HS-27A (cell line): ENCODE results near the gene PRIM1.
A peak's percentile ranks its signal among the peaks of the same experiment; 100 is the strongest.
"Not testable (repeated sequence)": the region's sequence is repeated elsewhere in the genome, so short reads cannot be mapped to it uniquely, and the experiment has no call there.

ENCODE experiments used
- DNase-seq: peaks from one replicate; pipeline ENCODE4 v3.0.0-alpha.2; 2012; ENCODE audit warnings: low read depth, missing footprints

The PRIM1 gene

DNA sequence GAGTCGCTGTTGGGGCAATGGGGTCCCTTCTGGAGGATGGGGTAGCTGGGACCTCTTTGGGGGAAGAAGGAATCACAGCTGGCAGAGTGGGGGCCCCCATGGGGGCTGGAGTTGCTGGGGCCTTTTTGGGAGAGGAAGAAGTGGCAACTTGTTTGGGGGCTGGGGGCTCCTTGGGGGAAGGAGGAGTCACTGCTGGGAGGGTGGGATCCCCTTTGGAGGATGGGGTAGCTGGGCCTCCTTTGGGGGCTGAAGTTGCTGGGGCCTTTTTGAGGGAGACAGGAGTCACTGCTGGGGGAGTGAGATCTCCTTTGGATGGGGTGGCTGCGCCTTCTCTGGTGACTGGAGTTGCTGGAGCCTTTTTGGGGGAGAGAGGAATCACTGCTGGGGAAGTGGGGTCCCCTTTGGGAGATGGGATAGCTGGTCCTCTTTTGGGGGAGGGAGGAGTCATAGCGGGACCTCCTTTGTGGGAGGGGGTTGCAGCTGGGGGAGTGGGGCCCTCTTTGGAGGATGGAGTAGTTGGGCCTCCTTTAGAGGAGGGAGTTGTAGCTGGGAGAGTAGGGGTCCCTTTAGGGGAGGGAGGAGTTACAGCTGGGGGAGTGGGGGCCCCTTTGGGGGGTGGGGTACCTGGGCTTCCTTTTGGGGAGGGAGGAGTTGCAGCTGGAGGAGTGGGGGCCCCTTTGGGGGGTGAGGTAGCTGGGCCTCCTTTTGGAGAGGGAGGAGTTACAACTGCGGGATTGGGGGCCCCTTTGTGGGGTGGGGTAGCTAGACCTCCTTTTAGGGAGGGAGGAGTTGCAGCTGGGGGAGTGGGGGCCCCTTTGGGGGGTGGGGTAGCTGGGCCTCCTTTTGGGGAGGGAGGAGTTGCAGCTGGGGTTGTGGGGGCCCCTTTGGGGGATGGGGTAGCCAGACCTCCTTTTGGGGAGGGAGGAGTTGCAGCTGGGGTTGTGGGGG lies 34.9 kb downstream of the PRIM1 start:
- no peak for DNase-seq

DNA sequence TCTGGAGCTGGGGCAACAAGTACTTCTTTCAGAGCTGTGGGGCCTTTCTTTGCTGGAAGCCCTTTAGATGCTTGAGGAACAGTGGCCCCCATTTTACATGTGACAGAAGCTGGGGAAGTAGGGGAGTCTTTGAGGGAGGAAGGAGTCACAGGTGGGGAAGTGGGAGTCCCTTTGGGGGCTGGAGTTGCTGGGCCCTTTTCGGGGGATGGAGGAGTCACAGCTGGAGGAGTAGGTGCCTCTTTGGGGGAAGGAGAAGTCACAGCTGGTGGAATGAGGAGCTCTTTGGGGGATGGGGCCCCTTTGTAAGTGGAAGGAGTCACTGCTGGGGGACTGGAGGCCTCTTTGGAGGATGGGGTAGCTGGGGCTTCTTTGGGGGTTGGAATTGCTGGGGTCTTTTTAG lies 35.7 kb downstream of the PRIM1 start:
- DNase-seq: no peak

DNA sequence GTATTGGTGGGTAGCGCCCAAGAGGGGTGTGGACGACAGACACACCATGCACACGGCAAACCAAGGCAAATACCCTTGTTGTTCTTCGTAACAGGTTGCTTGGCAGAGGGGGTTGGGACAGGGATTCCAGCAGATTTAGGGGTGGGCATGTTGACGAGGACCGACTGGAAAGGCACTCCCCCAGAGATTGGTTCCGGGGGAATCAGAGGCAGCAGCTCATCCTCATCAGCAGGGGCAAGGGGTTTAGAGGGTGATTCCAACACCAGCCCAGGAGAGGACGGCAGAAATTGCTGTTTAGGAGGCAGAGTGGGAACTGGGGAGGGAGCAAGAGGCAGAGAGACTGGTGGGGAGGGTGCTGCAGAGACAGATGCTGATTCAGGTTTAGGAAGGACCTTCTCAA lies 36.3 kb downstream of the PRIM1 start:
- no peak for DNase-seq

DNA sequence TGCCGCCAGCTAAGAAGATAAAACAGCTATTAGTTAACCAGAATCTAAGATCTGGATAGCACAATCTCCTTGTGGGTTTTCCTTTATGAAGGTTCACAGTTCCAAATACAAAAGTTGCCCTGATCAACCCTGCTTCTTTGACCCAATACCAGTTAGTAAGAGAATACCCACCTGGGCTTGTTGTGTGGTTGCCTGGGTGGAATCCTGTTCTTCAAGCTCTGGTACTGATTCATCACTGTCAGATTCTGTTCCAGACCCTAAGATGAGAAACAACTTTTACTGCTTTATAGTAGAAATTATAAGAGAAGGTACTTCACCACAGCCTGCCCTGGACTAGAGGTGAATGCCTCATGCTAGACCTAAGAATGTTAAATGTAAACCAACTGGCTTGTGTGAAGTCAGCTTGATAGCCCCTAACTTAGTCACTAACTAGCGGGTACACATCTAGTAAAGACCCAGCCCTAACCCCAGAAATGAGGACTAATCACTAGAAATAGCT lies 37.6 kb downstream of the PRIM1 start:
- no peak for DNase-seq

DNA sequence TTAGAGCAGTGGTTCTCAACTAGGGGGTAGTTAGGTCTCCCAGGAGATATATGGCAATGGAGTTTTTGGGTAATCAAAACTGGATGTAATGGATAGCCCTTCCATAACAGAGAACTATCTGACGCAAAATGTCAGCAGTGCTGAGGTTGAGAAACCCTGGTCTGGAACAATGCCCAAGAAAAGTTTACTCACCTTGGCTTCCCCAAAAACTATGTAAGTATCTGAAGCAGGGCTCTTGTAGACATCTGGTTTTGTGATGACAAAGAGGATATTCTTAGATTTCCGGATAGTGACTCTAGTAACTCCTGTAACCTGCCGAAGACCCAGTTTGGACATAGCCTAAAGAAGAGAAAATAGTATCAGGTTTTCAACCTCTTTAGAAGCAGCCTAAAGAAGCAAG lies 38.8 kb downstream of the PRIM1 start:
- no peak for DNase-seq

DNA sequence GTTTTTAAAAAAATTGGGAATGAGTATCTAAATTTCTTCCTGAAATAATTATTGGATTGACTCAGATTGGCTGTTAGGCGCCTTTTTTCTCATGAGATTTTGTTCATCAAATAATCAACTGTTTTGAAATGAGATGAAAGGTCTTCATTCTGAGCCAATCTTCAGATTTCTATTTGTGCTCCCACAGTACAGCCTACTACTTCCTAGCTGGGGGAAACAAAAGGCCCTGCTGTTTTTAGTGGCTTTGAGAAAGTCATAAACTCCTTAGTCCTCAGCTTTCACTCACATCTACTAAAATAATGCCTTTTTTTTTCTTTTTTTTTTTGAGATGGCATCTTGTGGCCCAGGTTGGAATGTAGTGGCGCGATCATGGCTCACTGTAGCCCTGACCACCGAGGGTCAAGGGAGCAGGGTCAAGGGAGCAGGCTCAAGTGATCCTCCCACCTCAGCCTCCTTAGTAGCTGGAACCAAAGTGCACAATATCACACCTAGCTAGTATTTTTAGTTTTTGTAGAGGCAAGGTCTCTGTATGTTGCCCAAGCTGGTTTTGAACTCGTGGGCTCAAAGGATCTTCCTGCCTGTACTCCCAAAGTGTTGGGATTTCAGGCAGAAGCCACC lies 42.3 kb downstream of the PRIM1 start:
- no peak for DNase-seq

DNA sequence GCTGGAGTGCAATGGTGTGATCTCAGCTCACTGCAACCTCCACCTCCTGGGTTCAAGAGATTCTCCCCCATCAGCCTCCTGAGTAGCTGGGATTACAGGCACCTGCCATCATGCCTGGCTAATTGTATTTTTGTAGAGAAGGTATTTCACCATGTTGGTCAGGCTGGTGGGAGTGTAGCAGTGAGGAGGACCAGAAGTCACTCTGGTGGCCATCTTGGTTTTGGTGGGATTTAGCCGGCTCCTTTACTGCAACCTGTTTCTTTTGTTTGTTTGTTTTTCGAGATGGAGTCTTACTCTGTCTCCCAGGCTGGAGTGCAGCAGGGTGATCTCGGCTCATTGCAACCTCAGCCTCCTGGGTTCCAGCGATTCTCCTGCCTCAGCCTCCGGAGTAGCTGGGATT lies 47.6 kb downstream of the PRIM1 start:
- not testable (repeated sequence) for DNase-seq

DNA sequence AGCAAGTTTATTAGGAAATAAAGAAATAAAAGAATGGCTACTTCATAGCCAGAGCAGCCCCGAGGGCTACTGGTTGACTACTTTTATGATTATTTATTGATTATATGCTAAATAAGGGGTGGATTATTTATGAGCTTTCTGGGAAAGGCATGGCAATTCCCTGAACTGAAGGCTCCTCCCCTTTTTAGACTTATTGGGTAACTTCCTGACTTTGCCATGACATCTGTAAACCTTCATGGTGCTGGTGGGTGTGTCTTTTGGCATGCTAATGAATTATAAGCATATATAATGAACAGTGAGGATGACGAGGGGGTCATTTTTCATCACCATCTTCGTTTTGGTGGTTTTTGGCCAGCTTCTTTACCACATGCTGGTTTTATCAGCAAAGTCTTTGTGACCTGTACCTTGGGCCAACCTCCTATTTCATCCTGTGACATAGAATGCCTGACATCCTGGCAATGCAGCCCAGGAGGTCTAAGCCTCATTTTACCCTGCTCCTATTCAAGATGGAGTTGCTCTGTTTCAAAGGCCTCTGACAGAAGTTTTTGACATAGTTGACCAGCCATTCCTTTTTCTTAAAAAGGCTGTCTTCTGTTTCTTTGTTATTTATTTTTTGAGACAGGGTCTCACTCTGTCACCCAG lies 53.0 kb downstream of the PRIM1 start:
- DNase-seq: no peak

DNA sequence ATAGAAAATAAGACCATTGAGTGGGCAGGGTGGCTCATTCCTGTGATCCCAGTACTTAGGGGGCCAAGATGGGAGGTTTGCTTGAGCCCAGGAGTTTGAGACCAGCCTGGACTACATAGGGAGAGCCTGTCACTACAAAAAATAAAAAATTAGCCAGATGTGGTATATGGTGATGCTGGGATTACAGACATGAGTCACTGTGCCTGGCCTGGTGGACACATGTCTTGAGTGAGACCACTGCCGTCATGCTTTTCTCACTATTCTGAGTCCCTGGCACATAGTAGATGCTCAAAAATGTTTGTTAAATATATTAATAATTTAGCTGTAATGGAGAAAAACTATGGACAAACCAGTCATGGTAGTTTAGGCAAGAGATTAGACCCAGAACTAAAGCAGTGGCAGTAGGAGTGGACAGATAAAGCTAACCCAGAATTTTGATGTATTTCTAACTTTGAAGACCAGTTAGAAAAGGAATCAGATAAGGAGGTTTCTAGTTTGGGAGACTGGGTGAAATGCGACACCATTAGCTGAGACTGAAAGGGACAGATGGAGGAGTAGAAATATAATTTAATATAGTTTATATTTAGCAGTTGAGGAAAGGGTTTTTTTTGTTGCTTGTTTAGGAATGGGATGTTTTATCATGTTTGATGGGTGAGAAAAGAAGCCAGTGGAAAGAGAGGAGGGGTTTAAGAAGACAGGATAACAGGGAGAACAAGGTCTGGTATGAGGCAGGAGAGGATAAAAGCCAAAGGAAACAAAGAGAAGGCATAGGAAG lies 56.6 kb downstream of the PRIM1 start:
- no peak for DNase-seq

DNA sequence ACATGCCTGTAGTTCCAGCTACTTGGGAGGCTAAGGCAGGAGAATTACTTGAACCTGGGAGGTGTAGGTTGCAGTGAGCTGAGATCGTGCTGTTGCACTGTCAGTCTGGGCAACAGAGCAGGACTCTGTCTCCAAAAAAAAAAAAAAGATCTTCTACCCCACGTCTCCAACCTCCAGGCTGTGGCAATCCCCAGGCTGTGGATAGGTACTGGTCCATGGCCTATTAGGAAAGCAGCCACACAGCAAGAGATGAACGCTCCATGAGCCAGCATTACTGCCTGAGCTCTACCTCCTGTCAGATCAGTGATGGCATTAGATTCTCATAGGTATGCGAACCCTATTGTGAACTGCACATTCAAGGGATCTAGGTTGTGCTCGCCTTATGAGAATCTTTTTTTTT lies 58.0 kb downstream of the PRIM1 start:
- DNase-seq: no peak

DNA sequence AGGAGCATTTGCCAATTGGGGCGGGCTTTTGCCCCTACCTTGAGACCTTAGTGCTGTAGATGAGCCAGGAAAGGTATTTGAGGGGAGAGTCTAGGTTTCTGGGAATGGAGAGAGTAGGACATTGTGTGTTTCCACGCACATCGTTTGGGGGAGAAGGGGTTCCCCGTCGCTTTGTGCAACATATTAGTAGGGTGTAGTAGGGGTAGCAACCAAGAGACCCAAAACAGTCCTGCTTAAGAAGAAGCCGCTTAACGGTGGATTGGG lies 63.3 kb downstream of the PRIM1 start:
- no peak for DNase-seq

DNA sequence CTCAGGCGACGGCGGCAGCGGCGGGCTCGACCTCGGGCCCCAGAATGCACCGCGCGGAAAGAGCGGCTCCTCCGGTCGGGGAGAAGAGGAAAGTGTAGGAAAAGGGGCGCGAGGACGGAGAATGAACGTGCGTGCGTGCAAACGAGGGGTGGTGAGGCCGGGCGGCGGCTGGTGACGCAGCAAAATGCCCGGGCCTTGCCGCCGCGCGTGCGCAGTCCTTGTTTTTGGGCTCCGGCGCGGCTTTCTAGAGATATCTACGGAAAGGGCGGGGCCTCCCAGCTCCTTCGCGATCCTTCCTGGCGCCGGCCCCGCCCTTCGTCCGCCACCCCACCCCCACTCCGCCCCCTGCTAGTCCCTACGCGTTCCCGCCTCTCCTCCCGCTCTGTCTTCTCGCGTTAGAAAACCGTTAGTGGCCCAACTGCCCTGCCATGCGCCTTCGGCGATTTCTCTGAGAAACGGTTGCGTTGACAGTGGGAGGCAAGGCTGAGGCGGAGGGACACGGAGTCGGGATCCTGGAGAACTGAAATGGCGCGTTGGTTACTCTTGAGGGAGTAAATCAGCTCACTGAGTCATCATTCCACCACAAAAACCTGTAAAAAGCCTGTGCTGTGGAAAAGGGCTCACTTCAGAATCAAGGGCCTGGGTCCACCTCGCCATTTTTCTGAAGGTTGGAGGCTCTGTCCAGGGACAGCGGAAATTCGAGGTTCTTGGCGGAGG lies 63.8 kb downstream of the PRIM1 start, which contains the start of gene PTGES3:
PTGES3 (minus strand) TSS at position 156 of the 717 bp plus-strand sequence. CDS start 285 bp downstream, outside the sequence.
- peak; percentile 93 for DNase-seq

DNA sequence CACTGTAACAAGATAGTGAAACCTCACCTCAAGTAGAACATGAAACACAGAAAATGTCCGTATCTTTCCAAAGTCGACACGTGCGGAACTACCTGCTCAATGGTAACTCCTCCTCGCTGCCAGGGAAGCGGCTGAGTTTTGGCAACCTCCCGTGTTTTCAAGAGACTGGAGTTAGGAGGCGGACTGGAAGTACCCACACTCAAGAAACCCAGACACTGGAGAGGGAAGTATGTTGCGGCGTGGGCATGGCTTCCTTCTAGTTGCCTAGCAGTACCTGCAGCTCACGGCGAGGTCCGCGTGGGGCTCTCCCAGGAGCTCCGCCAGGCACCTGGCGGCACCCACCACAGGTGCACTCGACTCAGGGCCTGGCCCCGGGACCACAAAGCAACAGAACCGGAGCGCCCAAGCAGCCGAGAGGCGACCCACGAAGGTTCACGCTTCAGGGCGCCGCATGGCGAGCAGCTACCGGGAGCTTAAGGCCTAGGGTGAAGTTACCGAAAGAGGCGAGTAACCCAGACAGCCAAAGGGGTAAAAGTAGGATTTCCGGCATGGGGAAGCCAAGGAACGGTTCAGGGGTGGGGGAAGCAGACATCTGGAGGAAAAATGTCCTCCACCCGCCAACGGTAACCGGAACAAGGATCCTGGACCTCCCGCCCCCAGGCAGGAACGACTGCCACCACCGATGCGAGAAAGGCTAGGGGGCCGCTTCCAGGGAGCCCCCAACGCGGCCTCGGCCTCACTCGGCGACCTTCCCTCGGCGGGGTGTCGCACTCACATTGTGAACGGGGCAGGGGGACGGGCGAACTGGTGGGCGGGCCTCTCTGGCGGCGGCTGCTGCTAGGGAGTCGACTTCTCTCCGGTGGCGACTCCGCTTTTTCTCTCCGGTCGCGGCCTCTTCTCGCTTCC lies 64.6 kb downstream of the PRIM1 start:
- peak; percentile 11 for DNase-seq

DNA sequence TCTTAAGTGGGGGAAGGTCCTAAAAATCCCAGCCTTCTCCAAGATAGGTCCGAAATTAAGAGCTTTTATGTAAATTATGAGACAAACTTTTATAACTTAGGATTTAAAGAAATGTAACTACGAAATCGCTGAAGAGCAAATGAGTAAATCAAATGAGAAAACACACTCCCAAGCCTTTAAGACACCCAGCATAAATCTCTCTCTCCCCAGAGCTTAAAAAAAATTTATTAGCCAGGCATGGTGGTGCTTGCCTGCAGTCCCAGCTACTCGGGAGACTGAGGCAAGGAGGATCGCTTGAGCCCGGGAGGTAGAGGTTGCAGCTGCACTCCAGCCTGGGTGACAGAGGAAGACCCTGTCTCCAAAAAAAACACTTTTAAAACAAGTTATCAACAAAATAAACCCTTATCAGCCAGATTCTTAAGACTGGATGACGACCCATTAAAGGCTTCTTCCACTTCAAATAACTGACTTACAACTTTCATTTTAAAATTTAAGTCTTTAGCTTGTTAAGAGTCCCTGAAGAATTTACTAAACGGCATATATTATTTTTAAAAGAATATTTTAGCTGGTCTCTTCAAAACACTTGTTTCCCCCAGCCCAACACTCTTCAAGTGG lies 67.3 kb downstream of the PRIM1 start:
- no peak for DNase-seq

DNA sequence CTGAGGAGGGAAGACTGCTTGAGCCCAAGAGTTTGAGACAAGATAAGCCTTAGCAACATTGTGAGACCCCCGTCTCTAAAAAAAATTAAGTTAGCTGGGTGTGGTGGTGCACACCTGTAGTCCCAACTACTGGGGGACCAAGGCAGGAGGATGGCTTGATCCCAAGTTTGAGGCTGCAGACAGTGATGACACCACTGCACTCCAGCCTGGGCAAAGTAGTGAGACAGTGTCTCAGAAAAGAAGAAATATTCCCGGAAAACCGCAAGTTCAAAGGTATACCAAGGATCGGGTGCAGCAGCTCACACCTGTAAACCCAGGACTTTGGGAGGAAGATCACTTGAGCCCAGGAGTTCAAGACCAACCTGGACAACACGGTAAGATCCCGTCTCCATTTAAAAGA lies 69.8 kb downstream of the PRIM1 start:
- no peak for DNase-seq
